IMR-90 (cell line): ENCODE results near the gene DPYD. TPM values are rescaled to one million over a fixed set of nuclear protein-coding genes. Genes with fewer than 3 reads are reported as not detected.
A peak's percentile ranks its signal among the peaks of the same experiment; 100 is the strongest.

ENCODE experiments used
- ATAC-seq: fragments of 200-7000 bp; cut with Tn5 transposase; 2 replicates; pipeline ENCODE4 v1.9.1; 2020; ENCODE audit warnings: low read depth, mild to moderate bottlenecking, moderate library complexity
- BruUV-seq: library from RNA; stranded (reverse); fragments of 400-500 nt; replicated peaks from 2 replicates; lab custom pipeline; 2021; lab: Mats Ljungman, UMichigan
- CTCF ChIA-PET: fragments of 300-600 bp; formaldehyde crosslinking; extraction: SDS; loops from one replicate; lab custom pipeline; 2021; ENCODE audit warnings: antibody characterized with exemption; lab: Yijun Ruan, JAX
- POLR2A ChIA-PET: fragments of 300-600 bp; sonication (Branson Sonifier 250); formaldehyde crosslinking; loops from one replicate; lab custom pipeline; 2022; ENCODE audit warnings: antibody characterized with exemption; ENCODE audit not compliant: unreplicated experiment; lab: Charles Lee
- DNase-seq: peaks from one replicate; pipeline ENCODE4 v3.0.0; 2013
- H2AFZ ChIP-seq: replicated peaks from 2 replicates; pipeline ENCODE3; 2013; ENCODE audit warnings: low read length, mild to moderate bottlenecking; ENCODE audit not compliant: poor library complexity
- H2AK5ac ChIP-seq: 2 replicates; pipeline ENCODE4 v1.6.1; 2013; ENCODE audit warnings: low read depth, low read length, inconsistent platforms
- H2AK9ac ChIP-seq: replicated peaks from 2 replicates; pipeline ENCODE3; 2013; ENCODE audit warnings: mild to moderate bottlenecking, low read depth, low read length, moderate library complexity; ENCODE audit not compliant: poor library complexity
- H2BK120ac ChIP-seq: 2 replicates; pipeline ENCODE4 v1.6.1; 2013; ENCODE audit warnings: low read depth, low read length, inconsistent platforms
- H2BK15ac ChIP-seq: 3 replicates; pipeline ENCODE4 v1.6.1; 2013; ENCODE audit warnings: low read depth, low read length, inconsistent platforms
- H2BK20ac ChIP-seq: 2 replicates; pipeline ENCODE4 v1.6.1; 2013; ENCODE audit warnings: low read depth, mild to moderate bottlenecking, inconsistent platforms, low read length, moderate library complexity
- H2BK5ac ChIP-seq: 2 replicates; pipeline ENCODE4 v1.6.1; 2013; ENCODE audit warnings: mild to moderate bottlenecking, low read depth, low read length, inconsistent platforms; ENCODE audit not compliant: poor library complexity, severe bottlenecking
- H3K14ac ChIP-seq: replicated peaks from 2 replicates; pipeline ENCODE4 v1.6.1; 2013; ENCODE audit warnings: low read depth, low read length, inconsistent platforms
- H3K18ac ChIP-seq: 2 replicates; pipeline ENCODE4 v1.6.1; 2013; ENCODE audit warnings: low read depth, low read length, control low read depth
- H3K23ac ChIP-seq: 2 replicates; pipeline ENCODE4 v1.6.1; 2013; ENCODE audit warnings: low read depth, low read length, inconsistent platforms
- H3K27ac ChIP-seq: 2 replicates; pipeline ENCODE4 v1.5.1; 2013; ENCODE audit warnings: mild to moderate bottlenecking, control low read depth, low read length; ENCODE audit not compliant: insufficient read depth
- H3K27me3 ChIP-seq: 2 replicates; pipeline ENCODE4 v1.6.1; 2013; ENCODE audit warnings: low read length; ENCODE audit not compliant: control insufficient read depth, insufficient read depth
- H3K36me3 ChIP-seq: 2 replicates; pipeline ENCODE4 v1.6.1; 2013; ENCODE audit warnings: low read length, mixed read lengths; ENCODE audit not compliant: control insufficient read depth, insufficient read depth
- H3K4ac ChIP-seq: 2 replicates; pipeline ENCODE4 v1.6.1; 2013; ENCODE audit warnings: low read depth, low read length, inconsistent platforms
- H3K4me1 ChIP-seq: 2 replicates; pipeline ENCODE4 v1.6.1; 2013; ENCODE audit warnings: low read length, mixed read lengths; ENCODE audit not compliant: control insufficient read depth, insufficient read depth
- H3K4me2 ChIP-seq: 2 replicates; pipeline ENCODE4 v1.6.1; 2013; ENCODE audit warnings: low read depth, mild to moderate bottlenecking, control low read depth, low read length, moderate library complexity
- H3K4me3 ChIP-seq: 2 replicates; pipeline ENCODE4 v1.5.1; 2013; ENCODE audit warnings: low read depth, mild to moderate bottlenecking, control low read depth, low read length, moderate library complexity; ENCODE audit not compliant: insufficient read depth
- H3K56ac ChIP-seq: 2 replicates; pipeline ENCODE4 v1.6.1; 2013; ENCODE audit warnings: low read length, inconsistent platforms; ENCODE audit not compliant: insufficient read depth; ENCODE audit errors: extremely low read depth
- H3K79me1 ChIP-seq, 2 experiments: 2 replicates each; pipeline ENCODE4 v1.6.1; 2013; ENCODE audit warnings: low read length in 2 of 2, inconsistent platforms in 1 of 2, low read depth in 1 of 2
- H3K9ac ChIP-seq: 2 replicates; pipeline ENCODE4 v1.6.1; 2013; ENCODE audit warnings: low read depth, low read length, control low read depth
- H3K9me1 ChIP-seq: 2 replicates; pipeline ENCODE4 v1.6.1; 2013; ENCODE audit warnings: low read length, inconsistent platforms; ENCODE audit not compliant: insufficient read depth
- H3K9me3 ChIP-seq: 2 replicates; pipeline ENCODE4 v1.6.1; 2013; ENCODE audit warnings: low read length; ENCODE audit not compliant: control insufficient read depth, insufficient read depth
- H4K20me1 ChIP-seq: 2 replicates; pipeline ENCODE4 v1.6.1; 2013; ENCODE audit warnings: low read length, inconsistent platforms; ENCODE audit not compliant: insufficient read depth
- H4K5ac ChIP-seq: 2 replicates; pipeline ENCODE4 v1.6.1; 2013; ENCODE audit warnings: mild to moderate bottlenecking, low read depth, low read length, control low read depth
- H4K8ac ChIP-seq, 2 experiments: 2 replicates each; pipeline ENCODE4 v1.6.1; 2013; ENCODE audit warnings: low read depth in 2 of 2, low read length in 2 of 2, control low read depth in 1 of 2, inconsistent platforms in 1 of 2
- H4K91ac ChIP-seq: 2 replicates; pipeline ENCODE4 v1.6.1; 2013; ENCODE audit warnings: low read depth, low read length, inconsistent platforms; ENCODE audit not compliant: insufficient read depth
- CEBPB ChIP-seq: IDR thresholded peaks from 2 replicates; pipeline ENCODE4 v1.6.1; 2012; ENCODE audit warnings: low read depth, low read length, improper control_type of control experiment
- ELK1 ChIP-seq: fragments of 150-350 bp; IDR thresholded peaks from 2 replicates; pipeline ENCODE4 v1.6.1; 2016; ENCODE audit warnings: low read depth, mild to moderate bottlenecking, low read length, moderate library complexity, borderline replicate concordance
- FOS ChIP-seq: fragments of 150-350 bp; IDR thresholded peaks from 2 replicates; pipeline ENCODE4 v1.6.1; 2016; ENCODE audit warnings: low read depth, low read length
- MAZ ChIP-seq: IDR thresholded peaks from 2 replicates; pipeline ENCODE4 v1.6.1; 2012; ENCODE audit warnings: low read depth, mild to moderate bottlenecking, low read length, improper control_type of control experiment, moderate library complexity, borderline replicate concordance
- MXI1 ChIP-seq: IDR thresholded peaks from 2 replicates; pipeline ENCODE4 v1.6.1; 2012; ENCODE audit warnings: low read depth, mild to moderate bottlenecking, low read length, moderate library complexity, borderline replicate concordance
- POLR2A ChIP-seq: IDR thresholded peaks from 2 replicates; pipeline ENCODE4 v1.6.1; 2012; ENCODE audit warnings: mild to moderate bottlenecking, low read depth, low read length
- WGBS, 2 experiments: methylation state at CpG; one replicate each; pipeline versions ENCODE4 v1.1.5 to v1.1.7; 2013; ENCODE audit warnings: missing lambda C conversion rate in 2 of 2; ENCODE audit not compliant: insufficient read length in 1 of 2; ENCODE audit errors: extremely low coverage in 2 of 2; 5-methylcytosine and 5-hydroxymethylcytosine counted together
- dilution Hi-C: fragments of 300-500 bp; cut with HindIII; formaldehyde crosslinking; loops from one replicate; pipeline ENCODE4 v1.14.3; 2018; ENCODE audit warnings: low sequenced_read_pairs; ENCODE audit not compliant: unreplicated experiment
- in situ Hi-C: fragments of 300-500 bp; cut with MboI; formaldehyde crosslinking; loops from 3 replicates; pipeline ENCODE4 v1.14.3; 2019; ENCODE audit warnings: low sequenced_read_pairs, inconsistent platforms, mixed read lengths
- intact Hi-C: fragments of 100-400 bp; cut with micrococcal nuclease; formaldehyde crosslinking; loops from 2 replicates; pipeline ENCODE4 v1.10.0; 2022
- polyA plus RNA-seq, 3 experiments: library from polyadenylated mRNA; depleted of rRNA; stranded (reverse); fragments of >200 nt; gene quantifications; 2 replicates each; pipeline ENCODE4 v1.2.3, GENCODE V29; 2012; ENCODE audit warnings: low replicate concordance in 1 of 3
- total RNA-seq: library from RNA; depleted of rRNA; stranded (reverse); fragments of >200 nt; gene quantifications from 2 replicates; pipeline ENCODE4 v1.2.3, GENCODE V29; 2012

The DPYD gene
- total and polyA plus RNA-seq, 2 of the 4 experiments (the other 2 are of a cell fraction), result 9.3 to 47.3 TPM

- CTCF ChIA-PET, result no interaction called here
- H3K79me1 ChIP-seq, result peaks cover 12 to 31% of the 10 kb centered on the region in 2 experiments
- no peak overlapping the region for H4K91ac ChIP-seq
- H2AFZ ChIP-seq, result no peak overlapping the region
- no peak overlapping the region for H2BK20ac ChIP-seq
- no peak overlapping the region for H2AK9ac ChIP-seq
- H3K27me3 ChIP-seq, result no peaks in the 10 kb centered on the region
- H3K36me3 ChIP-seq, result no peaks in the 10 kb centered on the region
- no peaks in the 10 kb centered on the region for H4K20me1 ChIP-seq
- H3K4me3 ChIP-seq, result no peak overlapping the region
- H3K4ac ChIP-seq, result no peak overlapping the region
- H2BK15ac ChIP-seq, result no peak overlapping the region
- H2BK120ac ChIP-seq, result no peak overlapping the region
- no peak overlapping the region for H3K23ac ChIP-seq
- no peaks in the 10 kb centered on the region; the same call in 1 of the 2 replicates for H3K9me1 ChIP-seq
- no peak overlapping the region for H4K8ac ChIP-seq
- BruUV-seq, result no TSS peak
- H3K27ac ChIP-seq, result no peak overlapping the region
- peak; percentile 61 for DNase-seq
- H3K4me2 ChIP-seq, result peak overlapping the region; percentile 84; the same call in 1 of the 2 replicates
- no peak overlapping the region for H3K9ac ChIP-seq
- no peak overlapping the region for H3K18ac ChIP-seq
- peak overlapping the region; percentile 68 for H2BK5ac ChIP-seq
- no peak overlapping the region for H4K5ac ChIP-seq
- intact Hi-C loops (no loop called here), in situ Hi-C loops (no loop called here), dilution Hi-C loops (no loop called here)
- peaks cover 2% of the 10 kb centered on the region; the same call in 1 of the 2 replicates for H3K4me1 ChIP-seq
- ATAC-seq, result peak; percentile 66; the same call in 1 of the 2 replicates
- WGBS, 2 experiments, result no CpG with 5 or more reads among the region's 2 CpGs
- H3K56ac ChIP-seq, result no peak overlapping the region
- no peak overlapping the region for H2AK5ac ChIP-seq
- TF ChIP-seq CEBPB (peak; percentile 66; the same call in 1 of the 2 replicates), MXI1 (no peak), FOS (no peak), MAZ (no peak), POLR2A (no peak), ELK1 (no peak)
- POLR2A ChIA-PET, result no interaction called here
- H3K9me3 ChIP-seq, result peaks cover 5% of the 10 kb centered on the region; the same call in 1 of the 2 replicates
- no peak overlapping the region for H3K14ac ChIP-seq
Measured at GRCh38 chr1:97901017-97901658, 19.7 kb downstream of the DPYD start.
